Measurements from ENCODE around the gene CEP68. TPM values are rescaled to one million over a fixed set of nuclear protein-coding genes. Genes with fewer than 3 reads are reported as not detected.

The CEP68 gene
- total RNA-seq, 1 donor from 2014 or later: 3.9 TPM

Other genes with a start within 250 kb of the CEP68 start
- gene SLC1A4, start 67.0 kb upstream of the CEP68 start, total RNA-seq: 22.1 and 26.3 TPM in 2 replicates
- 114 and 125 TPM in 2 replicates for gene RAB1A, start 73.7 kb downstream of the CEP68 start, total RNA-seq
- gene ACTR2, start 171.4 kb downstream of the CEP68 start, total RNA-seq: 73.7 and 115 TPM in 2 replicates